HEK293 (cell line): Measurements from ENCODE around the gene DCTN1.

Experiments
- CTCF ChIP-seq: fragments of 450-650 bp; formaldehyde crosslinking; IDR thresholded peaks from 2 replicates; pipeline ENCODE4 v1.5.1; 2016; ENCODE audit warnings: missing biosample characterization, missing genetic modification characterization
- PBX3 ChIP-seq: sonication (generic); formaldehyde crosslinking; IDR thresholded peaks from 2 replicates; pipeline ENCODE4 v1.8.1; 2022; ENCODE audit warnings: mild to moderate bottlenecking, moderate library complexity, missing genetic modification reagents
- PRDM10 ChIP-seq: fragments of 450-650 bp; formaldehyde crosslinking; IDR thresholded peaks from 2 replicates; pipeline ENCODE4 v1.5.1; 2016; ENCODE audit warnings: missing biosample characterization, missing genetic modification characterization
- PRDM4 ChIP-seq: fragments of 450-650 bp; formaldehyde crosslinking; IDR thresholded peaks from 2 replicates; pipeline ENCODE4 v1.5.1; 2017; ENCODE audit warnings: missing biosample characterization, missing genetic modification characterization
- YY1 ChIP-seq: fragments of 450-650 bp; formaldehyde crosslinking; IDR thresholded peaks from 2 replicates; pipeline ENCODE4 v1.5.1; 2018; ENCODE audit warnings: missing biosample characterization, missing genetic modification characterization
- ZBTB26 ChIP-seq: fragments of 450-650 bp; formaldehyde crosslinking; optimal IDR thresholded peaks from 2 replicates; pipeline ENCODE3; 2016; ENCODE audit warnings: missing biosample characterization, mild to moderate bottlenecking, missing genetic modification characterization
- ZNF174 ChIP-seq: fragments of 450-650 bp; formaldehyde crosslinking; IDR thresholded peaks from 2 replicates; pipeline ENCODE4 v1.5.0; 2017; ENCODE audit warnings: missing biosample characterization, mild to moderate bottlenecking, missing genetic modification characterization
- ZNF18 ChIP-seq: fragments of 450-650 bp; formaldehyde crosslinking; IDR thresholded peaks from 2 replicates; pipeline ENCODE4 v1.5.1; 2016; ENCODE audit warnings: missing biosample characterization, missing genetic modification characterization
- ZNF394 ChIP-seq: fragments of 450-650 bp; formaldehyde crosslinking; IDR thresholded peaks from 2 replicates; pipeline ENCODE4 v1.5.1; 2016; ENCODE audit warnings: missing biosample characterization, missing genetic modification characterization, mild to moderate bottlenecking, moderate library complexity, borderline replicate concordance
- ZNF423 ChIP-seq: fragments of 450-650 bp; formaldehyde crosslinking; IDR thresholded peaks from 2 replicates; pipeline ENCODE4 v1.5.1; 2016; ENCODE audit warnings: missing biosample characterization, missing genetic modification characterization
- ZNF555 ChIP-seq: fragments of 450-650 bp; formaldehyde crosslinking; conservative IDR thresholded peaks from 2 replicates; pipeline ENCODE4 v1.5.1; 2017; ENCODE audit warnings: missing biosample characterization, mild to moderate bottlenecking, missing genetic modification characterization, inconsistent platforms
- TF ChIP-seq, protein P1 (sequence below): IDR thresholded peaks from 2 replicates; pipeline ENCODE4 v1.6.1; 2011; ENCODE audit warnings: mild to moderate bottlenecking, low read depth, low read length, borderline replicate concordance
- TF ChIP-seq, protein P2 (sequence below): fragments of 450-650 bp; formaldehyde crosslinking; conservative IDR thresholded peaks from 2 replicates; pipeline ENCODE4 v1.5.1; 2016; ENCODE audit warnings: low read depth, missing biosample characterization, missing genetic modification characterization
- TF ChIP-seq, protein P3 (sequence below): fragments of 450-650 bp; formaldehyde crosslinking; IDR thresholded peaks from 2 replicates; pipeline ENCODE4 v1.5.1; 2016; ENCODE audit warnings: missing biosample characterization, missing genetic modification characterization, low read depth

DNA sequence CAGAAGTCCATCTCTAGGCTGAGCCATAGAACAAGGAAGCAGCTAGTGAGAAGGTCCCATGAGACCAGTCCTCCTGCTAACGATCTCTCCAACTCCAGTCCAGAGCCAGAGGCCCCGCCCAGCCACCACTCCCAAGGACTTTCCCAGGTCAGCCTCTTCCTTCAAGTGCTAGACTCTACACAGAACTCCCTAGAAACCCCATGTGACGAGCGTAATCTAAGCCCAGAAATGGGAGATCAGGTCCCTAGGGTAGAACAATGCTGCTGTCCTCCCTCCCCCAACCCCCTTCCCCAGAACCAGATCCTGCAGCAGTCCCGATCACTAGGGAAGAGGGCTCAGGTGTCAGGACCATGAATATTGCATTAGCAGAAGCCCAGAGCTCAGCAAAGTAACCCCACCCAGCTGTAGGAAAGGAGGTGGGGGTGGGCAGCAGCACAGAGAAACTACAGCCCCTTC, 6.9 kb downstream of the DCTN1 start:
- TF ChIP-seq YY1 (tag by site-specific recombination) (no peak), CTCF (tag by site-specific recombination) (no peak), ZBTB26 (no peak), PRDM4 (tag by site-specific recombination) (no peak), ZNF18 (tag by site-specific recombination) (no peak), ZNF174 (tag by site-specific recombination) (no peak), PRDM10 (no peak), PBX3 (no peak), ZNF555 (tag by site-specific recombination) (no peak), ZNF394 (tag by site-specific recombination) (no peak), ZNF423 (tag by site-specific recombination) (no peak)
- TF ChIP-seq, protein P1, sequence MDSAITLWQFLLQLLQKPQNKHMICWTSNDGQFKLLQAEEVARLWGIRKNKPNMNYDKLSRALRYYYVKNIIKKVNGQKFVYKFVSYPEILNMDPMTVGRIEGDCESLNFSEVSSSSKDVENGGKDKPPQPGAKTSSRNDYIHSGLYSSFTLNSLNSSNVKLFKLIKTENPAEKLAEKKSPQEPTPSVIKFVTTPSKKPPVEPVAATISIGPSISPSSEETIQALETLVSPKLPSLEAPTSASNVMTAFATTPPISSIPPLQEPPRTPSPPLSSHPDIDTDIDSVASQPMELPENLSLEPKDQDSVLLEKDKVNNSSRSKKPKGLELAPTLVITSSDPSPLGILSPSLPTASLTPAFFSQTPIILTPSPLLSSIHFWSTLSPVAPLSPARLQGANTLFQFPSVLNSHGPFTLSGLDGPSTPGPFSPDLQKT: no peak
- TF ChIP-seq, protein P2, sequence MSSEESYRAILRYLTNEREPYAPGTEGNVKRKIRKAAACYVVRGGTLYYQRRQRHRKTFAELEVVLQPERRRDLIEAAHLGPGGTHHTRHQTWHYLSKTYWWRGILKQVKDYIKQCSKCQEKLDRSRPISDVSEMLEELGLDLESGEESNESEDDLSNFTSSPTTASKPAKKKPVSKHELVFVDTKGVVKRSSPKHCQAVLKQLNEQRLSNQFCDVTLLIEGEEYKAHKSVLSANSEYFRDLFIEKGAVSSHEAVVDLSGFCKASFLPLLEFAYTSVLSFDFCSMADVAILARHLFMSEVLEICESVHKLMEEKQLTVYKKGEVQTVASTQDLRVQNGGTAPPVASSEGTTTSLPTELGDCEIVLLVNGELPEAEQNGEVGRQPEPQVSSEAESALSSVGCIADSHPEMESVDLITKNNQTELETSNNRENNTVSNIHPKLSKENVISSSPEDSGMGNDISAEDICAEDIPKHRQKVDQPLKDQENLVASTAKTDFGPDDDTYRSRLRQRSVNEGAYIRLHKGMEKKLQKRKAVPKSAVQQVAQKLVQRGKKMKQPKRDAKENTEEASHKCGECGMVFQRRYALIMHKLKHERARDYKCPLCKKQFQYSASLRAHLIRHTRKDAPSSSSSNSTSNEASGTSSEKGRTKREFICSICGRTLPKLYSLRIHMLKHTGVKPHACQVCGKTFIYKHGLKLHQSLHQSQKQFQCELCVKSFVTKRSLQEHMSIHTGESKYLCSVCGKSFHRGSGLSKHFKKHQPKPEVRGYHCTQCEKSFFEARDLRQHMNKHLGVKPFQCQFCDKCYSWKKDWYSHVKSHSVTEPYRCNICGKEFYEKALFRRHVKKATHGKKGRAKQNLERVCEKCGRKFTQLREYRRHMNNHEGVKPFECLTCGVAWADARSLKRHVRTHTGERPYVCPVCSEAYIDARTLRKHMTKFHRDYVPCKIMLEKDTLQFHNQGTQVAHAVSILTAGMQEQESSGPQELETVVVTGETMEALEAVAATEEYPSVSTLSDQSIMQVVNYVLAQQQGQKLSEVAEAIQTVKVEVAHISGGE (tag by site-specific recombination): no peak
- TF ChIP-seq, protein P3, sequence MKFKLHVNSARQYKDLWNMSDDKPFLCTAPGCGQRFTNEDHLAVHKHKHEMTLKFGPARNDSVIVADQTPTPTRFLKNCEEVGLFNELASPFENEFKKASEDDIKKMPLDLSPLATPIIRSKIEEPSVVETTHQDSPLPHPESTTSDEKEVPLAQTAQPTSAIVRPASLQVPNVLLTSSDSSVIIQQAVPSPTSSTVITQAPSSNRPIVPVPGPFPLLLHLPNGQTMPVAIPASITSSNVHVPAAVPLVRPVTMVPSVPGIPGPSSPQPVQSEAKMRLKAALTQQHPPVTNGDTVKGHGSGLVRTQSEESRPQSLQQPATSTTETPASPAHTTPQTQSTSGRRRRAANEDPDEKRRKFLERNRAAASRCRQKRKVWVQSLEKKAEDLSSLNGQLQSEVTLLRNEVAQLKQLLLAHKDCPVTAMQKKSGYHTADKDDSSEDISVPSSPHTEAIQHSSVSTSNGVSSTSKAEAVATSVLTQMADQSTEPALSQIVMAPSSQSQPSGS (tag by site-specific recombination): no peak
